NCI-H1436 treated with DMSO at 0.1 percent for 48 hours (cell line): ENCODE measurements around the gene ATP9A.

Experiments used
- DNase-seq: peaks from one replicate; lab custom pipeline; 2025; lab: John Stamatoyannopoulos, UW

The ATP9A gene

GRCh38 chr20:51627586-51627985 lies 140.6 kb downstream of the ATP9A start:
- no peak for DNase-seq

- DNase-seq, result no peak
Measured at GRCh38 chr20:51625105-51625504, 143.1 kb downstream of the ATP9A start.

GRCh38 chr20:51624157-51624731 lies 143.9 kb downstream of the ATP9A start:
- DNase-seq, result no peak

- no peak for DNase-seq
Measured at GRCh38 chr20:51623255-51623654, 144.9 kb downstream of the ATP9A start.

GRCh38 chr20:51622004-51622874 lies 146.0 kb downstream of the ATP9A start:
- DNase-seq, result no peak

GRCh38 chr20:51620432-51620831 lies 147.8 kb downstream of the ATP9A start:
- no peak for DNase-seq

GRCh38 chr20:51616060-51616459 lies 152.1 kb downstream of the ATP9A start:
- DNase-seq, result no peak

GRCh38 chr20:51614687-51615086 lies 153.5 kb downstream of the ATP9A start:
- DNase-seq, result no peak

GRCh38 chr20:51613580-51613979 lies 154.6 kb downstream of the ATP9A start:
- no peak for DNase-seq

GRCh38 chr20:51612896-51613295 lies 155.3 kb downstream of the ATP9A start:
- no peak for DNase-seq

GRCh38 chr20:51611625-51611890 lies 156.6 kb downstream of the ATP9A start:
- no peak for DNase-seq

- no peak for DNase-seq
Measured at GRCh38 chr20:51610761-51611624, 157.2 kb downstream of the ATP9A start.

GRCh38 chr20:51610111-51610510 lies 158.1 kb downstream of the ATP9A start:
- no peak for DNase-seq

GRCh38 chr20:51609251-51609650 lies 158.9 kb downstream of the ATP9A start:
- DNase-seq, result no peak

- DNase-seq, result no peak
Measured at GRCh38 chr20:51608061-51608460, 160.1 kb downstream of the ATP9A start.

GRCh38 chr20:51607170-51607569 lies 161.0 kb downstream of the ATP9A start:
- DNase-seq, result no peak

GRCh38 chr20:51604851-51605250 lies 163.3 kb downstream of the ATP9A start:
- DNase-seq, result no peak

- DNase-seq, result no peak
Measured at GRCh38 chr20:51602131-51602530, 166.1 kb downstream of the ATP9A start.

GRCh38 chr20:51600950-51601349 lies 167.2 kb downstream of the ATP9A start:
- no peak for DNase-seq

GRCh38 chr20:51600016-51600420 lies 168.2 kb downstream of the ATP9A start:
- DNase-seq, result no peak

- DNase-seq, result no peak
Measured at GRCh38 chr20:51598556-51598955, 169.6 kb downstream of the ATP9A start.

- no peak for DNase-seq
Measured at GRCh38 chr20:51597389-51598231, 170.6 kb downstream of the ATP9A start.
